SU-DHL-6 (cell line): ENCODE results near the gene SLX9.
A peak's percentile ranks its signal among the peaks of the same experiment; 100 is the strongest.

Source experiments
- H2AFZ ChIP-seq: fragments of 200-600 bp; sonication (generic); 2 replicates; pipeline ENCODE4 v1.6.1; 2014; ENCODE audit warnings: low read depth, mild to moderate bottlenecking, moderate library complexity, mixed read lengths, antibody characterized with exemption, low read length; ENCODE audit not compliant: severe bottlenecking
- H3F3A ChIP-seq: fragments of 200-600 bp; shearing (Covaris generic); 2 replicates; pipeline ENCODE4 v1.6.0; 2016; ENCODE audit warnings: antibody characterized with exemption, mild to moderate bottlenecking; ENCODE audit not compliant: insufficient read depth
- H3K27ac ChIP-seq: fragments of 200-600 bp; sonication (generic); 2 replicates; pipeline ENCODE4 v1.5.1; 2016; ENCODE audit warnings: low read depth, mild to moderate bottlenecking, low read length, moderate library complexity, mixed read lengths
- H3K27me3 ChIP-seq: fragments of 200-600 bp; sonication (generic), shearing (Covaris generic); 2 replicates; pipeline ENCODE4 v1.6.0; 2014; ENCODE audit warnings: mild to moderate bottlenecking, low read length
- H3K36me3 ChIP-seq: fragments of 200-600 bp; sonication (generic); 2 replicates; pipeline ENCODE4 v1.6.1; 2014; ENCODE audit warnings: mild to moderate bottlenecking, low read length, mixed read lengths
- H3K4me2 ChIP-seq: fragments of 300-600, 200-600 bp; shearing (Covaris generic), sonication (generic); 2 replicates; pipeline ENCODE4 v1.6.0; 2014; ENCODE audit warnings: low read length, low read depth, mild to moderate bottlenecking; ENCODE audit not compliant: poor library complexity, severe bottlenecking
- H3K4me3 ChIP-seq: fragments of 200-600 bp; sonication (generic); 2 replicates; pipeline ENCODE4 v1.5.1; 2014; ENCODE audit warnings: antibody characterized with exemption, low read length, mild to moderate bottlenecking, mixed read lengths; ENCODE audit not compliant: insufficient read depth, poor library complexity, severe bottlenecking
- H3K79me2 ChIP-seq: fragments of 200-600 bp; sonication (generic); 2 replicates; pipeline ENCODE4 v1.6.1; 2014; ENCODE audit warnings: mild to moderate bottlenecking, low read length, moderate library complexity; ENCODE audit not compliant: insufficient read depth
- H3K9ac ChIP-seq: fragments of 200-600 bp; sonication (generic); 2 replicates; pipeline ENCODE4 v1.7.0; 2014; ENCODE audit warnings: mild to moderate bottlenecking, low read length
- H3K9me2 ChIP-seq: fragments of 200-600 bp; sonication (generic); replicated peaks from 2 replicates; pipeline ENCODE4 v1.6.1; 2014; ENCODE audit warnings: low read length; ENCODE audit not compliant: insufficient read depth
- H3K9me3 ChIP-seq: fragments of 200-600 bp; sonication (generic); 2 replicates; pipeline ENCODE4 v1.6.1; 2014; ENCODE audit warnings: low read length, mixed read lengths; ENCODE audit not compliant: insufficient read depth
- H4K20me1 ChIP-seq: fragments of 200-600 bp; sonication (generic); 2 replicates; pipeline ENCODE4 v1.6.1; 2014; ENCODE audit warnings: low read depth, mild to moderate bottlenecking, antibody characterized with exemption, low read length, moderate library complexity, mixed read lengths
- CTCF ChIP-seq: fragments of 200-600 bp; sonication (generic); IDR thresholded peaks from one replicate; pipeline ENCODE4 v1.5.1; 2017; ENCODE audit warnings: antibody characterized with exemption, mild to moderate bottlenecking, low read length, moderate library complexity; ENCODE audit not compliant: insufficient read depth, poor library complexity, severe bottlenecking
- EZH2phosphoT487 ChIP-seq: fragments of 200-600 bp; sonication (generic), shearing (Covaris generic); conservative IDR thresholded peaks from 2 replicates; pipeline ENCODE4 v1.6.1; 2018; ENCODE audit warnings: mild to moderate bottlenecking, antibody characterized with exemption, low read length, moderate library complexity, mixed read lengths

The SLX9 gene

GRCh38 chr21:44951186-44951915, 11.5 kb downstream of the SLX9 start:
- Histone ChIP-seq H3K36me3 (no peaks in the 10 kb centered on the region), H3K27me3 (no peaks in the 10 kb centered on the region), H2AFZ (no peak overlapping the region), H4K20me1 (no peaks in the 10 kb centered on the region), H3K9ac (no peak overlapping the region), H3K4me2 (no peak overlapping the region), H3F3A (no peaks in the 10 kb centered on the region), H3K79me2 (peaks cover 42% of the 10 kb centered on the region), H3K9me2 (no peaks in the 10 kb centered on the region), H3K4me3 (no peak overlapping the region), H3K27ac (no peak overlapping the region), H3K9me3 (no peaks in the 10 kb centered on the region)
- no peak for TF ChIP-seq EZH2phosphoT487

- no peaks in the 10 kb centered on the region for H3K9me2 ChIP-seq
- no peaks in the 10 kb centered on the region for H3K27me3 ChIP-seq
- no peak for TF ChIP-seq EZH2phosphoT487
- H4K20me1 ChIP-seq, result no peaks in the 10 kb centered on the region
- H3K79me2 ChIP-seq, result peaks cover 39% of the 10 kb centered on the region
- H3K9me3 ChIP-seq, result no peaks in the 10 kb centered on the region
- H3K36me3 ChIP-seq, result no peaks in the 10 kb centered on the region
- H2AFZ ChIP-seq, result no peak overlapping the region
- H3F3A ChIP-seq, result no peaks in the 10 kb centered on the region
- H3K9ac ChIP-seq, result peak overlapping the region; percentile 3; the same call in 1 of the 2 replicates
- no peak overlapping the region for H3K4me3 ChIP-seq
- peak overlapping the region; percentile 32 for H3K4me2 ChIP-seq
- peak overlapping the region; percentile 73 for H3K27ac ChIP-seq
Observed at GRCh38 chr21:44952116-44952928, 12.5 kb downstream of the SLX9 start.

- H3K27me3 ChIP-seq, result no peaks in the 10 kb centered on the region
- H3K9me3 ChIP-seq, result no peaks in the 10 kb centered on the region
- H3K9ac ChIP-seq, result peak overlapping the region; percentile 14; the same call in 1 of the 2 replicates
- TF ChIP-seq CTCF (no peak), EZH2phosphoT487 (no peak)
- no peaks in the 10 kb centered on the region for H3K9me2 ChIP-seq
- H3K79me2 ChIP-seq, result peaks cover 36% of the 10 kb centered on the region
- H3K27ac ChIP-seq, result peak overlapping the region; percentile 73
- peak overlapping the region; percentile 32 for H3K4me2 ChIP-seq
- H2AFZ ChIP-seq, result no peak overlapping the region
- no peaks in the 10 kb centered on the region for H3F3A ChIP-seq
- no peaks in the 10 kb centered on the region for H4K20me1 ChIP-seq
- H3K4me3 ChIP-seq, result no peak overlapping the region
- H3K36me3 ChIP-seq, result no peaks in the 10 kb centered on the region
Observed at GRCh38 chr21:44952929-44953627, 13.2 kb downstream of the SLX9 start.

GRCh38 chr21:44953628-44954021, 13.8 kb downstream of the SLX9 start:
- H2AFZ ChIP-seq, result no peak overlapping the region
- no peak overlapping the region for H3K4me2 ChIP-seq
- no peaks in the 10 kb centered on the region for H3K9me2 ChIP-seq
- H4K20me1 ChIP-seq, result no peaks in the 10 kb centered on the region
- no peaks in the 10 kb centered on the region for H3K36me3 ChIP-seq
- peaks cover 40% of the 10 kb centered on the region for H3K79me2 ChIP-seq
- no peaks in the 10 kb centered on the region for H3K27me3 ChIP-seq
- no peak overlapping the region for H3K4me3 ChIP-seq
- H3K27ac ChIP-seq, result peak overlapping the region; percentile 73
- no peaks in the 10 kb centered on the region for H3F3A ChIP-seq
- H3K9ac ChIP-seq, result 0 out of 2 replicates have a peak overlapping the region, but pooled peaks have one; percentile 14
- no peak for TF ChIP-seq EZH2phosphoT487
- no peak for TF ChIP-seq CTCF
- no peaks in the 10 kb centered on the region for H3K9me3 ChIP-seq
